Measurements from ENCODE around the gene APOL1.

GRCh38 chr22:36259615-36260300 is 6.8 kb downstream of the APOL1 start:
- TF ChIP-seq USF2 (IDR thresholded peaks at IDR 0.05; ENCODE audit: low read depth, low read length) (no peak), RAD21 (IDR thresholded peaks at IDR 0.05; ENCODE audit: low read length) (no peak), SMC3 (IDR thresholded peaks at IDR 0.05; ENCODE audit: low read depth, low read length) (no peak), CTCF (conservative IDR thresholded peaks at IDR 0.05; ENCODE audit: low read depth, low read length) (no peak), RFX5 (IDR thresholded peaks at IDR 0.05; ENCODE audit: low read depth, low read length) (no peak), NFE2L2 (IDR thresholded peaks at IDR 0.05; ENCODE audit: low read depth, low read length) (no peak), CEBPB (IDR thresholded peaks at IDR 0.05; ENCODE audit: low read depth, low read length) (no peak), POLR2A (IDR thresholded peaks at IDR 0.05; ENCODE audit: low read depth, low read length) (no peak), BHLHE40 (IDR thresholded peaks at IDR 0.05; ENCODE audit: low read depth, low read length) (no peak), MAZ (IDR thresholded peaks at IDR 0.05; ENCODE audit: borderline replicate concordance, low read depth, low read length) (no peak), MXI1 (IDR thresholded peaks at IDR 0.05; ENCODE audit: borderline replicate concordance, low read depth, low read length) (no peak), CHD1 (IDR thresholded peaks at IDR 0.05; ENCODE audit: low read depth, low read length) (no peak)

Data from IMR-90 (cell line).